GM23338 (cell line): ENCODE results near the gene SCAANT1. TPM values are rescaled to one million over a fixed set of nuclear protein-coding genes. Genes with fewer than 3 reads are reported as not detected.

Experiments used
- ATAC-seq: fragments of 200-7000 bp; cut with Tn5 transposase; 3 replicates; pipeline ENCODE4 v1.9.1; 2020
- DNase-seq: peaks from one replicate; pipeline ENCODE4 v3.0.0-alpha.2; 2015; ENCODE audit warnings: low spot score
- H2AFZ ChIP-seq: fragments of 200-600 bp; sonication (generic); 2 replicates; pipeline ENCODE4 v1.8.0; 2016; ENCODE audit warnings: antibody characterized with exemption, mild to moderate bottlenecking, moderate library complexity
- H3F3A ChIP-seq: fragments of 200-600 bp; sonication (generic); replicated peaks from 2 replicates; pipeline ENCODE4 v1.8.0; 2017; ENCODE audit warnings: antibody characterized with exemption, mixed run types, low read depth
- H3K27ac ChIP-seq: fragments of 200-600 bp; sonication (generic); 2 replicates; pipeline ENCODE4 v1.6.1; 2016; ENCODE audit warnings: low read depth
- H3K27me3 ChIP-seq: fragments of 200-600 bp; sonication (generic); 2 replicates; pipeline ENCODE4 v1.8.0; 2016; ENCODE audit warnings: mild to moderate bottlenecking, mixed run types, moderate library complexity; ENCODE audit not compliant: insufficient read depth
- H3K36me3 ChIP-seq: fragments of 200-600 bp; sonication (generic); 2 replicates; pipeline ENCODE4 v1.8.0; 2016; ENCODE audit warnings: mild to moderate bottlenecking; ENCODE audit not compliant: insufficient read depth
- H3K4me1 ChIP-seq: fragments of 200-600 bp; sonication (generic); 2 replicates; pipeline ENCODE4 v1.8.0; 2016; ENCODE audit warnings: mild to moderate bottlenecking, moderate library complexity; ENCODE audit not compliant: insufficient read depth
- H3K4me2 ChIP-seq: fragments of 200-600 bp; sonication (generic); 2 replicates; pipeline ENCODE4 v1.7.1; 2017; ENCODE audit warnings: mixed run types
- H3K4me3 ChIP-seq: fragments of 200-600 bp; sonication (generic); 2 replicates; pipeline ENCODE4 v1.6.1; 2016; ENCODE audit warnings: mixed run types
- H3K79me2 ChIP-seq: fragments of 200-600 bp; sonication (generic); replicated peaks from 2 replicates; pipeline ENCODE4 v1.8.0; 2017; ENCODE audit warnings: mild to moderate bottlenecking; ENCODE audit not compliant: insufficient read depth
- H3K9me2 ChIP-seq: fragments of 200-600 bp; sonication (generic); 2 replicates; pipeline ENCODE4 v1.8.0; 2017; ENCODE audit not compliant: insufficient read depth
- H4K20me1 ChIP-seq: fragments of 200-600 bp; sonication (generic); replicated peaks from 2 replicates; pipeline ENCODE4 v1.8.0; 2017; ENCODE audit warnings: mild to moderate bottlenecking; ENCODE audit not compliant: insufficient read depth
- H3K27ac Mint-ChIP-seq: 2 replicates; pipeline ENCODE4 v1.8.0; 2020; ENCODE audit warnings: inconsistent platforms, mild to moderate bottlenecking, moderate library complexity, mixed read lengths
- H3K27me3 Mint-ChIP-seq: 3 replicates; pipeline ENCODE4 v1.8.0; 2022; ENCODE audit warnings: low read depth, mild to moderate bottlenecking, moderate library complexity, mixed read lengths, inconsistent platforms; ENCODE audit not compliant: insufficient read depth, poor library complexity
- H3K36me3 Mint-ChIP-seq: 3 replicates; pipeline ENCODE4 v1.8.0; 2021; ENCODE audit warnings: low read depth, mild to moderate bottlenecking, inconsistent platforms, moderate library complexity, mixed read lengths
- H3K4me1 Mint-ChIP-seq: 3 replicates; pipeline ENCODE4 v1.8.0; 2020; ENCODE audit warnings: mild to moderate bottlenecking, inconsistent platforms, mixed read lengths
- H3K4me3 Mint-ChIP-seq: 3 replicates; pipeline ENCODE4 v1.8.0; 2021; ENCODE audit warnings: moderate library complexity, mild to moderate bottlenecking, inconsistent platforms, mixed read lengths
- H3K9me3 Mint-ChIP-seq: 3 replicates; pipeline ENCODE4 v1.8.0; 2020; ENCODE audit warnings: moderate library complexity, mild to moderate bottlenecking, inconsistent platforms, mixed read lengths
- CREB1 ChIP-seq: fragments of 250-450 bp; sonication (Bioruptor Pico); IDR thresholded peaks from 2 replicates; pipeline ENCODE4 v1.5.0; 2020; ENCODE audit warnings: low read depth, mild to moderate bottlenecking, moderate library complexity
- EZH2phosphoT487 ChIP-seq: fragments of 200-600 bp; sonication (generic); IDR thresholded peaks from one replicate; pipeline ENCODE4 v1.8.1; 2018; ENCODE audit warnings: antibody characterized with exemption; ENCODE audit not compliant: unreplicated experiment
- NANOG ChIP-seq: IDR thresholded peaks from 2 replicates; pipeline ENCODE4 v1.6.1; 2016; ENCODE audit warnings: antibody characterized with exemption, borderline replicate concordance
- POLR2AphosphoS5 ChIP-seq: IDR thresholded peaks from 2 replicates; pipeline ENCODE4 v1.6.1; 2016; ENCODE audit warnings: antibody characterized with exemption, low read depth
- STAT1 ChIP-seq: IDR thresholded peaks from one replicate; pipeline ENCODE4 v1.6.1; 2016; ENCODE audit warnings: antibody characterized with exemption; ENCODE audit not compliant: unreplicated experiment
- ZNF114 ChIP-seq: fragments of 250-450 bp; sonication (Bioruptor Pico); IDR thresholded peaks from 2 replicates; pipeline ENCODE4 v1.5.0; 2020; ENCODE audit warnings: mild to moderate bottlenecking, moderate library complexity
- ZNF331 ChIP-seq: fragments of 250-450 bp; sonication (Bioruptor Pico); IDR thresholded peaks from 2 replicates; pipeline ENCODE4 v1.5.0; 2020; ENCODE audit warnings: low read depth, mild to moderate bottlenecking, moderate library complexity
- polyA plus RNA-seq: library from polyadenylated mRNA; unstranded; fragments of >200 nt; fragmentation: Nextera tagmentation; extraction: Ambion mirVana; gene quantifications from 2 replicates; pipeline ENCODE4 v1.2.1, GENCODE V29; 2016
- total RNA-seq: library from RNA; depleted of rRNA; stranded (reverse); fragments of >200 nt; shearing (Covaris generic); gene quantifications from 2 replicates; pipeline ENCODE4 v1.2.3, GENCODE V29; 2014
- TF ChIP-seq, protein P1 (sequence below): fragments of 250-450 bp; sonication (Bioruptor Pico); IDR thresholded peaks from 2 replicates; pipeline ENCODE4 v1.5.0; 2020; ENCODE audit warnings: mild to moderate bottlenecking, moderate library complexity
- TF ChIP-seq, protein P2 (sequence below), 2 experiments: fragments of 200-600 bp in 1 of 2; sonication (generic) in 1 of 2; conservative IDR thresholded peaks; 2 replicates each; pipeline versions ENCODE4 v1.5.1 to v1.6.1; 2016 to 2017; ENCODE audit warnings: antibody characterized with exemption in 2 of 2, low read depth in 2 of 2, mild to moderate bottlenecking in 2 of 2, moderate library complexity in 1 of 2
- TF ChIP-seq, protein P3 (sequence below): IDR thresholded peaks from 2 replicates; pipeline ENCODE4 v1.6.1; 2016; ENCODE audit warnings: antibody characterized with exemption
- TF ChIP-seq, protein P4 (sequence below): IDR thresholded peaks from one replicate; pipeline ENCODE4 v1.6.1; 2018; ENCODE audit warnings: antibody characterized with exemption; ENCODE audit not compliant: unreplicated experiment

Gene SCAANT1
- total and polyA plus RNA-seq, 2 experiments from 2014 or later: 1.2 TPM; not detected in 1

DNA sequence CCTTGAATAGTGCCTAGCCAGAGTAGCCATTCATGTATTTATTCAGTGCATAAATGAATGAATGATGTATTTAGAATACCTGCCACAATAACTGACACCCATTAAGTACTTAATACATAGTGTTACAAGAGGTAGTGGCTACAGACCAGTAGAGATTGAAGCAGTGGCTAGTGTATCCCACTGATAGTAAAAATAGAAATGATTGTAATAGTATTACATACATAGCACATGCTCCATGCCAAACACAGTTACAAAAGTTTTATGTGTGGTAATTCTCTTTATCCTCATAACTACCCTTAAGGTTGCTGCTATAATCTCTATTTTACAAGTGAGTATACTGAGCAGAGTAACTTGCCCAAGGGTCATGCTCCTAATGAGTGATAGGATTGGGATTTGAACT is 30.3 kb upstream of the SCAANT1 start (continued):
- TF ChIP-seq, protein P1, sequence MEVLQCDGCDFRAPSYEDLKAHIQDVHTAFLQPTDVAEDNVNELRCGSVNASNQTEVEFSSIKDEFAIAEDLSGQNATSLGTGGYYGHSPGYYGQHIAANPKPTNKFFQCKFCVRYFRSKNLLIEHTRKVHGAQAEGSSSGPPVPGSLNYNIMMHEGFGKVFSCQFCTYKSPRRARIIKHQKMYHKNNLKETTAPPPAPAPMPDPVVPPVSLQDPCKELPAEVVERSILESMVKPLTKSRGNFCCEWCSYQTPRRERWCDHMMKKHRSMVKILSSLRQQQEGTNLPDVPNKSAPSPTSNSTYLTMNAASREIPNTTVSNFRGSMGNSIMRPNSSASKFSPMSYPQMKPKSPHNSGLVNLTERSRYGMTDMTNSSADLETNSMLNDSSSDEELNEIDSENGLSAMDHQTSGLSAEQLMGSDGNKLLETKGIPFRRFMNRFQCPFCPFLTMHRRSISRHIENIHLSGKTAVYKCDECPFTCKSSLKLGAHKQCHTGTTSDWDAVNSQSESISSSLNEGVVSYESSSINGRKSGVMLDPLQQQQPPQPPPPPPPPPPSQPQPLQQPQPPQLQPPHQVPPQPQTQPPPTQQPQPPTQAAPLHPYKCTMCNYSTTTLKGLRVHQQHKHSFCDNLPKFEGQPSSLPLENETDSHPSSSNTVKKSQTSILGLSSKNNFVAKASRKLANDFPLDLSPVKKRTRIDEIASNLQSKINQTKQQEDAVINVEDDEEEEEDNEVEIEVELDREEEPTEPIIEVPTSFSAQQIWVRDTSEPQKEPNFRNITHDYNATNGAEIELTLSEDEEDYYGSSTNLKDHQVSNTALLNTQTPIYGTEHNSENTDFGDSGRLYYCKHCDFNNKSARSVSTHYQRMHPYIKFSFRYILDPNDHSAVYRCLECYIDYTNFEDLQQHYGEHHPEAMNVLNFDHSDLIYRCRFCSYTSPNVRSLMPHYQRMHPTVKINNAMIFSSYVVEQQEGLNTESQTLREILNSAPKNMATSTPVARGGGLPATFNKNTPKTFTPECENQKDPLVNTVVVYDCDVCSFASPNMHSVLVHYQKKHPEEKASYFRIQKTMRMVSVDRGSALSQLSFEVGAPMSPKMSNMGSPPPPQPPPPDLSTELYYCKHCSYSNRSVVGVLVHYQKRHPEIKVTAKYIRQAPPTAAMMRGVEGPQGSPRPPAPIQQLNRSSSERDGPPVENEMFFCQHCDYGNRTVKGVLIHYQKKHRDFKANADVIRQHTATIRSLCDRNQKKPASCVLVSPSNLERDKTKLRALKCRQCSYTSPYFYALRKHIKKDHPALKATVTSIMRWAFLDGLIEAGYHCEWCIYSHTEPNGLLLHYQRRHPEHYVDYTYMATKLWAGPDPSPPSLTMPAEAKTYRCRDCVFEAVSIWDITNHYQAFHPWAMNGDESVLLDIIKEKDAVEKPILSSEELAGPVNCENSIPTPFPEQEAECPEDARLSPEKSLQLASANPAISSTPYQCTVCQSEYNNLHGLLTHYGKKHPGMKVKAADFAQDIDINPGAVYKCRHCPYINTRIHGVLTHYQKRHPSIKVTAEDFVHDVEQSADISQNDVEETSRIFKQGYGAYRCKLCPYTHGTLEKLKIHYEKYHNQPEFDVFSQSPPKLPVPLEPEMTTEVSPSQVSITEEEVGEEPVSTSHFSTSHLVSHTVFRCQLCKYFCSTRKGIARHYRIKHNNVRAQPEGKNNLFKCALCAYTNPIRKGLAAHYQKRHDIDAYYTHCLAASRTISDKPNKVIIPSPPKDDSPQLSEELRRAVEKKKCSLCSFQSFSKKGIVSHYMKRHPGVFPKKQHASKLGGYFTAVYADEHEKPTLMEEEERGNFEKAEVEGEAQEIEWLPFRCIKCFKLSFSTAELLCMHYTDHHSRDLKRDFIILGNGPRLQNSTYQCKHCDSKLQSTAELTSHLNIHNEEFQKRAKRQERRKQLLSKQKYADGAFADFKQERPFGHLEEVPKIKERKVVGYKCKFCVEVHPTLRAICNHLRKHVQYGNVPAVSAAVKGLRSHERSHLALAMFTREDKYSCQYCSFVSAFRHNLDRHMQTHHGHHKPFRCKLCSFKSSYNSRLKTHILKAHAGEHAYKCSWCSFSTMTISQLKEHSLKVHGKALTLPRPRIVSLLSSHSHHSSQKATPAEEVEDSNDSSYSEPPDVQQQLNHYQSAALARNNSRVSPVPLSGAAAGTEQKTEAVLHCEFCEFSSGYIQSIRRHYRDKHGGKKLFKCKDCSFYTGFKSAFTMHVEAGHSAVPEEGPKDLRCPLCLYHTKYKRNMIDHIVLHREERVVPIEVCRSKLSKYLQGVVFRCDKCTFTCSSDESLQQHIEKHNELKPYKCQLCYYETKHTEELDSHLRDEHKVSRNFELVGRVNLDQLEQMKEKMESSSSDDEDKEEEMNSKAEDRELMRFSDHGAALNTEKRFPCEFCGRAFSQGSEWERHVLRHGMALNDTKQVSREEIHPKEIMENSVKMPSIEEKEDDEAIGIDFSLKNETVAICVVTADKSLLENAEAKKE: no peak
- TF ChIP-seq NANOG: no peak
- no peak for TF ChIP-seq POLR2AphosphoS5
- TF ChIP-seq, protein P2, sequence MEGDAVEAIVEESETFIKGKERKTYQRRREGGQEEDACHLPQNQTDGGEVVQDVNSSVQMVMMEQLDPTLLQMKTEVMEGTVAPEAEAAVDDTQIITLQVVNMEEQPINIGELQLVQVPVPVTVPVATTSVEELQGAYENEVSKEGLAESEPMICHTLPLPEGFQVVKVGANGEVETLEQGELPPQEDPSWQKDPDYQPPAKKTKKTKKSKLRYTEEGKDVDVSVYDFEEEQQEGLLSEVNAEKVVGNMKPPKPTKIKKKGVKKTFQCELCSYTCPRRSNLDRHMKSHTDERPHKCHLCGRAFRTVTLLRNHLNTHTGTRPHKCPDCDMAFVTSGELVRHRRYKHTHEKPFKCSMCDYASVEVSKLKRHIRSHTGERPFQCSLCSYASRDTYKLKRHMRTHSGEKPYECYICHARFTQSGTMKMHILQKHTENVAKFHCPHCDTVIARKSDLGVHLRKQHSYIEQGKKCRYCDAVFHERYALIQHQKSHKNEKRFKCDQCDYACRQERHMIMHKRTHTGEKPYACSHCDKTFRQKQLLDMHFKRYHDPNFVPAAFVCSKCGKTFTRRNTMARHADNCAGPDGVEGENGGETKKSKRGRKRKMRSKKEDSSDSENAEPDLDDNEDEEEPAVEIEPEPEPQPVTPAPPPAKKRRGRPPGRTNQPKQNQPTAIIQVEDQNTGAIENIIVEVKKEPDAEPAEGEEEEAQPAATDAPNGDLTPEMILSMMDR (conservative IDR thresholded peaks at IDR 0.05; ENCODE audit: low read depth in 2 of 2): no peak

DNA sequence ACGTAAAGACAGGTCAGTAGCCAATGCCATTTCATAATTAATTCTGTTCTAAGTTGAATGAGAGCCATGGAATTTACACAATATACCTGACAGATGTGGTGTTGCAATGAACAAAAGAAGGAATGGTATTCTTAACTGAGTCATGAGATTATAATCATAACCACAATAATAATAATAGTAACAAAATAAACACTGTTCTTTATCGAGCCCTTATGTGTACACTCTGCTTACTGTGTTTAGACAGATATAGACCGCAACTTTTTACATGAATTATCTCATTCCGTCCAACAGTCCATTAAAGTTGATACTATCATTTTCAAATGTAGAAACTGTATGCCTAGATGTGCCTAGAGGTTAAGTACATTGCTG is 28.2 kb upstream of the SCAANT1 start:
- Histone ChIP-seq H4K20me1 (no peaks in the 10 kb centered on the region), H3K27me3 (no peaks in the 10 kb centered on the region), H3K4me1 (no peaks in the 10 kb centered on the region), H3F3A (no peaks in the 10 kb centered on the region), H3K4me3 (no peak overlapping the region), H3K27ac (no peak overlapping the region), H2AFZ (no peak overlapping the region), H3K4me2 (no peak overlapping the region), H3K36me3 (no peaks in the 10 kb centered on the region), H3K9me2 (no peaks in the 10 kb centered on the region), H3K79me2 (peaks cover 44% of the 10 kb centered on the region)
- Mint-ChIP-seq H3K27ac (no peak overlapping the region), H3K36me3 (no peaks in the 10 kb centered on the region; the same call in 2 of the 3 replicates), H3K27me3 (no peaks in the 10 kb centered on the region), H3K4me3 (no peak overlapping the region), H3K9me3 (no peaks in the 10 kb centered on the region), H3K4me1 (peaks cover 37% of the 10 kb centered on the region)
- ATAC-seq (no peak), DNase-seq (no peak)
- TF ChIP-seq STAT1 (no peak), NANOG (no peak), CREB1 (CRISPR knock-in tag) (no peak), ZNF331 (no peak), EZH2phosphoT487 (no peak), ZNF114 (CRISPR knock-in tag) (no peak)
- TF ChIP-seq, protein P3, sequence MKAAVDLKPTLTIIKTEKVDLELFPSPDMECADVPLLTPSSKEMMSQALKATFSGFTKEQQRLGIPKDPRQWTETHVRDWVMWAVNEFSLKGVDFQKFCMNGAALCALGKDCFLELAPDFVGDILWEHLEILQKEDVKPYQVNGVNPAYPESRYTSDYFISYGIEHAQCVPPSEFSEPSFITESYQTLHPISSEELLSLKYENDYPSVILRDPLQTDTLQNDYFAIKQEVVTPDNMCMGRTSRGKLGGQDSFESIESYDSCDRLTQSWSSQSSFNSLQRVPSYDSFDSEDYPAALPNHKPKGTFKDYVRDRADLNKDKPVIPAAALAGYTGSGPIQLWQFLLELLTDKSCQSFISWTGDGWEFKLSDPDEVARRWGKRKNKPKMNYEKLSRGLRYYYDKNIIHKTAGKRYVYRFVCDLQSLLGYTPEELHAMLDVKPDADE: no peak
- TF ChIP-seq, protein P2 (conservative IDR thresholded peaks at IDR 0.05; ENCODE audit: low read depth in 2 of 2): no peak
- TF ChIP-seq, protein P4, sequence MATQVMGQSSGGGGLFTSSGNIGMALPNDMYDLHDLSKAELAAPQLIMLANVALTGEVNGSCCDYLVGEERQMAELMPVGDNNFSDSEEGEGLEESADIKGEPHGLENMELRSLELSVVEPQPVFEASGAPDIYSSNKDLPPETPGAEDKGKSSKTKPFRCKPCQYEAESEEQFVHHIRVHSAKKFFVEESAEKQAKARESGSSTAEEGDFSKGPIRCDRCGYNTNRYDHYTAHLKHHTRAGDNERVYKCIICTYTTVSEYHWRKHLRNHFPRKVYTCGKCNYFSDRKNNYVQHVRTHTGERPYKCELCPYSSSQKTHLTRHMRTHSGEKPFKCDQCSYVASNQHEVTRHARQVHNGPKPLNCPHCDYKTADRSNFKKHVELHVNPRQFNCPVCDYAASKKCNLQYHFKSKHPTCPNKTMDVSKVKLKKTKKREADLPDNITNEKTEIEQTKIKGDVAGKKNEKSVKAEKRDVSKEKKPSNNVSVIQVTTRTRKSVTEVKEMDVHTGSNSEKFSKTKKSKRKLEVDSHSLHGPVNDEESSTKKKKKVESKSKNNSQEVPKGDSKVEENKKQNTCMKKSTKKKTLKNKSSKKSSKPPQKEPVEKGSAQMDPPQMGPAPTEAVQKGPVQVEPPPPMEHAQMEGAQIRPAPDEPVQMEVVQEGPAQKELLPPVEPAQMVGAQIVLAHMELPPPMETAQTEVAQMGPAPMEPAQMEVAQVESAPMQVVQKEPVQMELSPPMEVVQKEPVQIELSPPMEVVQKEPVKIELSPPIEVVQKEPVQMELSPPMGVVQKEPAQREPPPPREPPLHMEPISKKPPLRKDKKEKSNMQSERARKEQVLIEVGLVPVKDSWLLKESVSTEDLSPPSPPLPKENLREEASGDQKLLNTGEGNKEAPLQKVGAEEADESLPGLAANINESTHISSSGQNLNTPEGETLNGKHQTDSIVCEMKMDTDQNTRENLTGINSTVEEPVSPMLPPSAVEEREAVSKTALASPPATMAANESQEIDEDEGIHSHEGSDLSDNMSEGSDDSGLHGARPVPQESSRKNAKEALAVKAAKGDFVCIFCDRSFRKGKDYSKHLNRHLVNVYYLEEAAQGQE: no peak
